Measurements from ENCODE around the gene BRMS1.
"Not testable (repeated sequence)": the region's sequence is repeated elsewhere in the genome, so short reads cannot be mapped to it uniquely, and the experiment has no call there.

Gene BRMS1, protein sequence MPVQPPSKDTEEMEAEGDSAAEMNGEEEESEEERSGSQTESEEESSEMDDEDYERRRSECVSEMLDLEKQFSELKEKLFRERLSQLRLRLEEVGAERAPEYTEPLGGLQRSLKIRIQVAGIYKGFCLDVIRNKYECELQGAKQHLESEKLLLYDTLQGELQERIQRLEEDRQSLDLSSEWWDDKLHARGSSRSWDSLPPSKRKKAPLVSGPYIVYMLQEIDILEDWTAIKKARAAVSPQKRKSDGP

GRCh38 chr11:66344550-66345315, at the start of gene BRMS1:
Gene BRMS1, minus strand, starts transcription at chr11:66345104. Its CDS starts 2,870 bp downstream, at chr11:66342234.
- DNase-seq (ENCODE audit: low read depth, low spot score): peak; percentile 83

DNA sequence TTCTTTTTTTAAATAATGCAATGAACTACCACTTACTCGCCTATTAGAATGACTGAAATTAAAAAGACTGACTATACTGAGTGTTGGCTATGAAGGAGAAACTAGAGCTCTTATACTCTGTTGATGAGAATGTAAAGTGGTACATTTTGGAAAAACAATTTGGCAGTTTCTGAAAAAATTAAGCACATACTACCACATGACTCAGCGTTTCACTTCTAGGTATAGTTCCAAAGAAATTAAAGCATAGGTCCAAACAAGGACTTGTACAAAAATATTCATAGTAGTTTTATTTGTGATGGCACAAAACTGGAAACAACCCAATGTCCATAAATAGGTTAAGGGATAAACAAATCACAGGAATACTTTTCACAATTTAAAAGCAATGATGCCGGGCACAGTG, 49.0 kb upstream of the BRMS1 start:
- no peak for DNase-seq (ENCODE audit: low read depth, low spot score)

GRCh38 chr11:66391322-66391721, 46.4 kb upstream of the BRMS1 start:
- no peak for DNase-seq (ENCODE audit: low read depth, low spot score)

DNA sequence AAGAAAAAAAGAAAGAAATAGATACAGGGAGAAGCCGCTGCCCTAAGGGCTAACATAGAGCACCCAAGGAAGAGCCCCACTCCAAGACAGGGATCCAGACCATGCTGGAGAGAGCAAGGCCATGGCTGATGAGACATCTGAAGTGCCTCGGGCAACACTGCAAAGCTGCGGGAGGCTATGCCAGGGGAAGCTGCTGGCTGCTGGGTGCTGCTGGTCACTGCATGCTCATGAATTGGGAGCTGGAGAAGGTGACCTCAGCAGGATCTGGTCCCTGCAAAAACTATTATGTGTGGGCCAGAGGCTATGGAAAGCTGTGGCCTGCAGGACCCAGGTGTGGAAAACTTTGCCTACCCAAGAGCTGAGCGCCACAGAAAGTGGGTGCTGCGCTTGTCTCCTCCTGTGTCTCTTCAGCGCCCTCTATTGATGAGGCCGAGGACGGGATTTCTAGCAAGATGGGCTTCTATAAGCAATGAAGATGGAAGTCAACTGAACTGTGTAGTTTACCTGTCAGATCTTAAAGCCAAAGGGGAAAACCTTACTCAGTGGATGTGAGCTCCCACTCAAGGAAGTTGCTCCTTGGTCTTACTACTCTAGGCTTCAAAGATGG, 44.0 kb upstream of the BRMS1 start:
- no peak for DNase-seq (ENCODE audit: low read depth, low spot score)

- DNase-seq (ENCODE audit: low read depth, low spot score): peak; percentile 50
Observed at GRCh38 chr11:66386171-66387069, 41.5 kb upstream of the BRMS1 start.

DNA sequence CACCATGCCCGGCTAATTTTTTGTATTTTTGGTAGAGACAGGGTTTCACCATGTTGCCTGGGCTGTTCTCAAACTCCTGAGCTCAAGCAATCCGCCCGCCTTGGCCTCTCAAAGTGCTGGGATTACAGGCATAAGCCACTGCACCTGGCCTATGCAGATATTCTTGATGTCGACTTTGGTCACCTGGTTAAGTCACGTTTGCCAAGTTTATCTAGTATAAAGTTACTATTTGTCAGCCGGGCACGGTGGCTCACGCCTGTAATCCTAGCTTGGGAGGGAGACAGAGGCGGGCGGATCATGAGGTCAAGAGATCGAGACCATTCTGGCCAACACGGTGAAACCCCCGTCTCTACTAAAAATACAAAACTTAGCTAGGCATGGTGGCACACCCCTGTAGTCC, 39.4 kb upstream of the BRMS1 start:
- not testable (repeated sequence) for DNase-seq (ENCODE audit: low read depth, low spot score)

GRCh38 chr11:66380264-66380663, 35.4 kb upstream of the BRMS1 start:
- DNase-seq (ENCODE audit: low read depth, low spot score): not testable (repeated sequence)

DNA sequence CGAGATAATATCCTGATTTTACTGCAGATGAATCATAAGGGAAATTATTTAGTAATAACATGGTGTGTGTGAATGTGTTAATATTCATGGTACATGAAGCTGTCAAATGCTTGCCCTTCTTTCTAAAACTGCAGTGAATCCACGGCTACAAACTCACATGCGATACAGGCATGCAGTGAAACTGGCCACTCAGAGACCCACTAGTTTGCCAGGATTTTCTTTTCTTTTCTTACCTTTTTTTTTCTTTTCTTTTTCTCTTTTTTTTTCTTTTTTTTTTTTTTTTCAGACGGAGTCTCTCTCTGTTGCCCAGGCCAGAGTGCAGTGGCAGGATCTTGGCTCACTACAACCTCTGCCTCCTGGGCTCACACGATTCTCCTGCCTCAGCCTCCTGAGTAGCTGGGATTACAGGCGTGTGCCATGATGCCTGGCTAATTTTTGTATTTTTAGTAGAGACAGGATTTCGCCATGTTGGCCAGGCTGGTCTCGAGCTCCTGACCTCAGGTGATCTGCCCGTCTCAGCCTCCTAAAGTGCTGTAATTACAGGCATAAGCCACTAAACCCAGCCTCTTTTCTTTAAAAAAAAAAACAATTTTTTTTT, 28.9 kb upstream of the BRMS1 start:
- not testable (repeated sequence) for DNase-seq (ENCODE audit: low read depth, low spot score)

DNA sequence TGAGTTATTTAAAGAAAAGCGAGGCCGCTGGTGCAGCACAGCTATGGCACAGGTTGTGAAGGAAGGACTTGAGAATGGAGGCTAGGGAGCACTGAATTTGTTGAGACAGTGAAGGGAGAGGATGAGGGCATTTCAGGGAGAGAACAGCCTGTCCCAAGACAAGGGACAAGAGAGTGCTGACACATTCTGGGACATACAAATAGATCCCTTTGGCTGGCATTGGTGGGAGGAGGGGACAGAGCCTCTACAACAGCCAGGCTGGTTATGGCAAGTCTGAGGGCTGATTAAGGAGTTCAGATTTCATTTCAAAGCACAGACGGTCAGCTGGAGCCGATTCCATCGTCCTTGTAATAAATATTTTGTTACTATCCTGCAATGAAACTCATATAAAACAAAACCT, 28.4 kb upstream of the BRMS1 start:
- no peak for DNase-seq (ENCODE audit: low read depth, low spot score)

DNA sequence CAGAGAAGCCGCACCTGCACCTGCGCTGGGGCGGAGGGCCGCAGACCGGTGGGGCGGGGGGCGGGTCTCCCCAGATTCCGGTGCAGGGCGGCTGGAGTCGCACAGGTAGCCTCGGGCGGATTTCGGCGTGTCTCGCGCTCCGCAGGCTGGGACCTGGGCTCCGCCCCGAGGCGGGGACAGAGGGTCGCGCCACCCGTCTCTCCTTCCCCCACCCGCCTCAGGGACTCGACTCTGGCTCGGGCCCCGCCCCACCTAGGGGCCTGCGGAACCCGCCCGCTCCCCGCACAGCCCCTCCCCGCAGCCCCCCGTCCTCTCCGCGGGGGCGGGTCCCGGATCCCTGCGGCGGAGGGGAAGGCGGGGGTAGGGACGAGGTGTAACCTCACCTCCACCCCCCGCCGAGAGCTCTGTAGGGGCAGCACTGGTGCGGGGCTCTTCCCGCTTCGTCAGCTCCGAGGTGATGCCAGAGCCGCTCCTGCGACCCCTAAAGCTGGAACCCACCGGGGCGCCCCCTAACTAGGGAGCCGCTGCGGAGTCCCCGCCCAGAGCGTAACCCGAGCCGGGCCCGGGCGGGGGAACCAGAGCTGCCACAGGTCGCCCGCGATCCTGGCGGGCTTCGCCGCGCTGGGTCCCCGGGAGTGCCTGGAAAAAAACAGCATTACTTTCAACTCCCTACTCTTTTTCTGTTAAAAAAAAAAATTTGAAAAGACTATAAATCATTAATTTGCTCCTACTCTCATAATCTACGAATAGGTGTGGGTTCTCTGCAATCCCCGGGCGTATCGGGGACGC, 26.9 kb upstream of the BRMS1 start, which contains the start of gene SLC29A2:
SLC29A2 (minus strand) TSS at position 134 of the 789 bp plus-strand sequence. CDS start 169 bp downstream, outside the sequence.
- no peak for DNase-seq (ENCODE audit: low read depth, low spot score)

DNA sequence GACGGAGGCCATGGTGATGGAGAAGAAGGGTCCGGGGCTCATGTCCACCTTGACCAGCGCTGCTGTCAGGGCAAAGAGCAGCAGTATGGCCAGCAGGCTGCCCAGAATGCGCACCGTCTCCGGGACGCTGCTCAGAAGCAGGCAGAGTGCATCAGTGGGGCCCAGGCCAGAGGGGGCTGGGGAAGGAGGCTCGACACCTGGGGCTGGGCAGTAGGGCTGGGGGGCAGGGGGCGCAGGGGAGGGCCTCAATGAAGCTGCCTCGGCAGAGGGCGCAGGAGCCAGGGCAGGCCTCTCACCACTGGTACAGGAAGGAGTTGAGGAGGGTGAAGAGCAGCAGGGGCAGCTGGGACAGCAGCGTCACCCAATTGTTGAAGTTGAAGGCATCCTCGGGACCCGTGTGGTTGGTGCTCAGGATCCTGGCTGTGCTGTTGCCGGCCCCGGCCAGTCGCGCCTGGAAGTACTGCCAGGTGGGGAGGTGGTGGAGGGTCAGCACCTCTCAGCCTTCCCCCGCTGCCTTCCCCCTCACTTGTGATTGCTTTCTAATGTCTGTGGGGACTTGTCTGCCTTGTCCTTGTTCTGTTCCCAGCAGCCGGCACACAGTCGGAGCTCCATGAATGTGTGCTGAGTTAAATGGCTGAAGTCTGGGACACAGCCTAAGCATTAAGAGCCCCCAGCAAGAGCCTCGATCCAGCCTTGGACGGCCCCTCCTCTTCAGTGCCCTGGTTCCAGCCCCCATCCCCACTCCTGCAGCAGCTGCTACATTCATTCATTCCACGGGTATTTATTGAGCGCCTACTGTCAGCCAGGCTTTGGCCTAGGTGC, 24.4 kb upstream of the BRMS1 start:
- DNase-seq (ENCODE audit: low read depth, low spot score): no peak

- no peak for DNase-seq (ENCODE audit: low read depth, low spot score)
Observed at GRCh38 chr11:66368484-66368883, 23.6 kb upstream of the BRMS1 start.

- no peak for DNase-seq (ENCODE audit: low read depth, low spot score)
Observed at GRCh38 chr11:66367561-66368312, 22.8 kb upstream of the BRMS1 start.

DNA sequence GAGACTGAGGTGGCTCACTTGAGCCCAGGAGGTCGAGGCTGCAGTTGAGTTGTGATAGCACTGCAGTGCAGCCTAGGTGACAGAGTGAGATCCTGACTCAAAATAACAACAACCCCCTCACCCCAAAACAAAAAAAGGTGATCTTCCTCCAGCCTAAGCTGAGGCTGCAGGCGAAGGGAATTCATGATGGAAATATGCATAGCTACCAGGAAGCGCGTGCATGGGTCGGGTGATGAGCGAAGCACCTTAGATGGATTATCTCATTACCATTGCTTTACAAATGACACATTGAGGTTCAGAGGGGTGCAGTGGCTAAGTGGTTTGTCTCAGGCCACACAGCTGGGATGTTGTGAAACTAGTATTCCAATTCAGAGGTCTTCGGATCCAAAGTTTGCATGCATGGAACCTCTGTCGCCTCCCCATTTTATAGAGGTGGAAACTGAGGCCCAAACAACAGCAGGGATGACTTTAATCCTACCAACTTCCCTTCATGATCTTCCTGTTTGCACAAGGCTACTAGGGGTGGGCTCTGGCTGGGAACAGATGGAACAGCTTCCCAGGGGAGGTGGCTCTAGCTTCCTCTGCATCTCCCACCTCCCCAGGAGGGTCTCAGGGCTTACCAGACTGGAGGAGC, 22.1 kb upstream of the BRMS1 start:
- no peak for DNase-seq (ENCODE audit: low read depth, low spot score)

DNA sequence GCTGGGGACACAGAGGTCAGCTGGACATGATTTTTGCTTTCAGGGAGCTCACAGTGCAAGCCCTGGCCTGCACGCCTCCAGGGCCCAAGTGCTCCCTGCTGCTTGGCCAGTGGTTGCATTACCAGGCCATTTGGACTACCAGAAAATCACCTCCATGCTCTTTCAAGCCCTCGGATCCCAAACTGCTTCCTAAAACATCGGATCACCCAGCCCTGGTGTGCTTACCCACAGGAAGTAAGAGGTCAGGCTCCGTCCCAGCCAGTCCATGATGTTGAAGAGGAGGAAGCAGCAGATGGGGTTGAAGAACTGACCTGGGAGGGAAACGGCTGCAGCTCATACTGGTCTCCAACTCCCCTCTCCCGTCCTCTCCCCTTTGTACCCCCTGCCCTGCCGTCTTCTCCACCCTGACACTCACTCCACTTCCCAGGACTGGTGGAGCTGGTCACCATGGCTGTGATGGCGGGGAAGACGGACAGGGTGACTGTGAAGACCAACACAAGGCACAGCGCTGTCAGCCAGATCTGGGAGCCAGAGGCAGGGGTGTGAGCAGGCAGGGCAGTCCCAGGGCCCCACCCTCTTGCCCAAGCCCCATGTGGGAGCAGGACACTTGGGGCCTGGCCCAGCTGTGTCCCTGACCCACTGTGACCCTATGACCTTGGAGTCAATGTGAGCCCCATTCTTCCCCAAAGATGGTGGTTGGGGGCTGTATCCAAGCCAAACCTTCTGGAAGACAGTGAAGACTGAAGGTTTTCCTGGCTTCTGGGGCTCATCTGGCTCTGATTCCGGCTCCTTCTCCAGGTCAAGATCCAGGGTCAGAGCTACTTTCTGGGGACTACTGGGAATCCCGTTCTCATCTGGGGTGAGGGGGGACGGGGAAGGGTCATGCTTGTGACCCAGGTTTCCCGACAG, 21.1 kb upstream of the BRMS1 start:
- DNase-seq (ENCODE audit: low read depth, low spot score): no peak

DNA sequence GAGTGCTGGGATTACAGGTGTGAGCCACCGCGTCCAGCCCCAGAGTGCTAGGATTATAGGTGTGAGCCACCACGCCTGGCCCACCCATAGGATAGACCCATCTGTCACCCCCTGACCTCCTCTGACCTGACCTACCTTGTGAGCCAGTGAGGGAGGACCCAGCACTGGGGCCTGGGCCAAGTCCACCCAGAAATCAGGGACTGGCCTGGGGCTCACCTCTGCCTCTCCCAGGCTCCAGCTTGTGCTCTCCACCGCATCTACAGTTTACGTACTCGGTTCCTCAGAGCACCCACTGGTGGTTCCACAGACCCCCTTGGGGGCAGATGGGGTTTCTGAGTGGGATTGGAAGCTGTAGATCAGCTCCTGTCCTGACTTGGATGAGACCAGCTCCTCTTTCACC, 20.3 kb upstream of the BRMS1 start:
- no peak for DNase-seq (ENCODE audit: low read depth, low spot score)
